ENCODE measurements around the gene ZSCAN21.

GRCh38 chr7:100029596-100029995 is 20.0 kb upstream of the ZSCAN21 start:
- TF ChIP-seq FOS (IDR thresholded peaks at IDR 0.05; ENCODE audit: low read depth, low read length) (no peak), SMC3 (IDR thresholded peaks at IDR 0.05; ENCODE audit: low read depth, low read length) (no peak), POLR2A (IDR thresholded peaks at IDR 0.05; ENCODE audit: low read depth, low read length) (no peak), CEBPB (IDR thresholded peaks at IDR 0.05; ENCODE audit: low read depth, low read length) (no peak), CHD1 (IDR thresholded peaks at IDR 0.05; ENCODE audit: low read depth, low read length) (no peak), USF2 (IDR thresholded peaks at IDR 0.05; ENCODE audit: low read depth, low read length) (no peak), MAFK (IDR thresholded peaks at IDR 0.05; ENCODE audit: low read depth, low read length) (no peak)
- TF ChIP-seq, protein P1, sequence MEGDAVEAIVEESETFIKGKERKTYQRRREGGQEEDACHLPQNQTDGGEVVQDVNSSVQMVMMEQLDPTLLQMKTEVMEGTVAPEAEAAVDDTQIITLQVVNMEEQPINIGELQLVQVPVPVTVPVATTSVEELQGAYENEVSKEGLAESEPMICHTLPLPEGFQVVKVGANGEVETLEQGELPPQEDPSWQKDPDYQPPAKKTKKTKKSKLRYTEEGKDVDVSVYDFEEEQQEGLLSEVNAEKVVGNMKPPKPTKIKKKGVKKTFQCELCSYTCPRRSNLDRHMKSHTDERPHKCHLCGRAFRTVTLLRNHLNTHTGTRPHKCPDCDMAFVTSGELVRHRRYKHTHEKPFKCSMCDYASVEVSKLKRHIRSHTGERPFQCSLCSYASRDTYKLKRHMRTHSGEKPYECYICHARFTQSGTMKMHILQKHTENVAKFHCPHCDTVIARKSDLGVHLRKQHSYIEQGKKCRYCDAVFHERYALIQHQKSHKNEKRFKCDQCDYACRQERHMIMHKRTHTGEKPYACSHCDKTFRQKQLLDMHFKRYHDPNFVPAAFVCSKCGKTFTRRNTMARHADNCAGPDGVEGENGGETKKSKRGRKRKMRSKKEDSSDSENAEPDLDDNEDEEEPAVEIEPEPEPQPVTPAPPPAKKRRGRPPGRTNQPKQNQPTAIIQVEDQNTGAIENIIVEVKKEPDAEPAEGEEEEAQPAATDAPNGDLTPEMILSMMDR (conservative IDR thresholded peaks at IDR 0.05; ENCODE audit: low read depth, low read length) = no peak

All from IMR-90 (cell line).